HL-60 (cell line): Measurements from ENCODE around the gene FGA.

Experiments used
- DNase-seq, 2 experiments: peaks; one replicate each; pipeline ENCODE4 v3.0.0-alpha.2; 2010 to 2020; ENCODE audit warnings: low read depth in 1 of 2, low spot score in 1 of 2
- H3K27ac ChIP-seq: fragments of 250-450 bp; sonication (Bioruptor Pico); replicated peaks from 2 replicates; pipeline ENCODE4 v1.5.1; 2020; ENCODE audit warnings: mild to moderate bottlenecking, moderate library complexity
- H3K27me3 ChIP-seq: fragments of 250-450 bp; sonication (Bioruptor Pico); 2 replicates; pipeline ENCODE4 v1.5.1; 2021; ENCODE audit warnings: mild to moderate bottlenecking, moderate library complexity; ENCODE audit not compliant: insufficient read depth, poor library complexity, severe bottlenecking
- H3K4me3 ChIP-seq: replicated peaks from 2 replicates; pipeline ENCODE4 v1.5.1; 2011; ENCODE audit warnings: mild to moderate bottlenecking, control low read depth, low read length; ENCODE audit not compliant: insufficient read depth
- GABPA ChIP-seq: IDR thresholded peaks from 2 replicates; pipeline ENCODE4 v1.6.1; 2012; ENCODE audit warnings: low read depth
- POLR2AphosphoS5 ChIP-seq: IDR thresholded peaks from 2 replicates; pipeline ENCODE4 v1.6.1; 2012; ENCODE audit warnings: low read depth
- SPI1 ChIP-seq: IDR thresholded peaks from 2 replicates; pipeline ENCODE4 v1.6.1; 2012; ENCODE audit warnings: low read depth, mild to moderate bottlenecking, borderline replicate concordance
- TF ChIP-seq, protein P1 (sequence below): IDR thresholded peaks from one replicate; pipeline ENCODE4 v1.5.1; 2011; ENCODE audit warnings: low read length, control low read depth, inconsistent platforms; ENCODE audit not compliant: insufficient read depth
- TF ChIP-seq, protein P2 (sequence below): IDR thresholded peaks from 2 replicates; pipeline ENCODE4 v1.6.1; 2012; ENCODE audit warnings: low read depth; ENCODE audit not compliant: insufficient replicate concordance

Gene FGA

DNA sequence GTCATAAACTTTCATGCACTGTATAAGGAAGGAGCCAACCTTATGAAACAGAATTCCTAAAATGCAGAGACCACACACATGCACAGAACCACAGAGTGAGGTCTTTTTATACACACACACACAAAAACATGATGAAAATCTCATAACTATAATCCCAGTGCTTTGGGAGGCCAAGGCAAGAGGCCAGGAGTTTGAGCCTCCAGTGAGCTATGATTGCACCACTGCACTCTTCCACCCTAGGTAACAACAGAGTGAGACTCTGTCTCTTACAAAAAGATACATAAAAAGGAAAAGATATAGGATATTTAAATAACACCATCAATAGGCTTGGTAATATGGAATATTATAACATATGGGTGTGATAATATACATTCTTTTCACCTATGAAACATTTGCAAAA is 10.6 kb downstream of the FGA start:
- TF ChIP-seq GABPA (no peak), POLR2AphosphoS5 (no peak), SPI1 (no peak)
- TF ChIP-seq, protein P1, sequence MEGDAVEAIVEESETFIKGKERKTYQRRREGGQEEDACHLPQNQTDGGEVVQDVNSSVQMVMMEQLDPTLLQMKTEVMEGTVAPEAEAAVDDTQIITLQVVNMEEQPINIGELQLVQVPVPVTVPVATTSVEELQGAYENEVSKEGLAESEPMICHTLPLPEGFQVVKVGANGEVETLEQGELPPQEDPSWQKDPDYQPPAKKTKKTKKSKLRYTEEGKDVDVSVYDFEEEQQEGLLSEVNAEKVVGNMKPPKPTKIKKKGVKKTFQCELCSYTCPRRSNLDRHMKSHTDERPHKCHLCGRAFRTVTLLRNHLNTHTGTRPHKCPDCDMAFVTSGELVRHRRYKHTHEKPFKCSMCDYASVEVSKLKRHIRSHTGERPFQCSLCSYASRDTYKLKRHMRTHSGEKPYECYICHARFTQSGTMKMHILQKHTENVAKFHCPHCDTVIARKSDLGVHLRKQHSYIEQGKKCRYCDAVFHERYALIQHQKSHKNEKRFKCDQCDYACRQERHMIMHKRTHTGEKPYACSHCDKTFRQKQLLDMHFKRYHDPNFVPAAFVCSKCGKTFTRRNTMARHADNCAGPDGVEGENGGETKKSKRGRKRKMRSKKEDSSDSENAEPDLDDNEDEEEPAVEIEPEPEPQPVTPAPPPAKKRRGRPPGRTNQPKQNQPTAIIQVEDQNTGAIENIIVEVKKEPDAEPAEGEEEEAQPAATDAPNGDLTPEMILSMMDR, result no peak
- TF ChIP-seq, protein P2, sequence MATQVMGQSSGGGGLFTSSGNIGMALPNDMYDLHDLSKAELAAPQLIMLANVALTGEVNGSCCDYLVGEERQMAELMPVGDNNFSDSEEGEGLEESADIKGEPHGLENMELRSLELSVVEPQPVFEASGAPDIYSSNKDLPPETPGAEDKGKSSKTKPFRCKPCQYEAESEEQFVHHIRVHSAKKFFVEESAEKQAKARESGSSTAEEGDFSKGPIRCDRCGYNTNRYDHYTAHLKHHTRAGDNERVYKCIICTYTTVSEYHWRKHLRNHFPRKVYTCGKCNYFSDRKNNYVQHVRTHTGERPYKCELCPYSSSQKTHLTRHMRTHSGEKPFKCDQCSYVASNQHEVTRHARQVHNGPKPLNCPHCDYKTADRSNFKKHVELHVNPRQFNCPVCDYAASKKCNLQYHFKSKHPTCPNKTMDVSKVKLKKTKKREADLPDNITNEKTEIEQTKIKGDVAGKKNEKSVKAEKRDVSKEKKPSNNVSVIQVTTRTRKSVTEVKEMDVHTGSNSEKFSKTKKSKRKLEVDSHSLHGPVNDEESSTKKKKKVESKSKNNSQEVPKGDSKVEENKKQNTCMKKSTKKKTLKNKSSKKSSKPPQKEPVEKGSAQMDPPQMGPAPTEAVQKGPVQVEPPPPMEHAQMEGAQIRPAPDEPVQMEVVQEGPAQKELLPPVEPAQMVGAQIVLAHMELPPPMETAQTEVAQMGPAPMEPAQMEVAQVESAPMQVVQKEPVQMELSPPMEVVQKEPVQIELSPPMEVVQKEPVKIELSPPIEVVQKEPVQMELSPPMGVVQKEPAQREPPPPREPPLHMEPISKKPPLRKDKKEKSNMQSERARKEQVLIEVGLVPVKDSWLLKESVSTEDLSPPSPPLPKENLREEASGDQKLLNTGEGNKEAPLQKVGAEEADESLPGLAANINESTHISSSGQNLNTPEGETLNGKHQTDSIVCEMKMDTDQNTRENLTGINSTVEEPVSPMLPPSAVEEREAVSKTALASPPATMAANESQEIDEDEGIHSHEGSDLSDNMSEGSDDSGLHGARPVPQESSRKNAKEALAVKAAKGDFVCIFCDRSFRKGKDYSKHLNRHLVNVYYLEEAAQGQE, result no peak
- DNase-seq, result no peak

DNA sequence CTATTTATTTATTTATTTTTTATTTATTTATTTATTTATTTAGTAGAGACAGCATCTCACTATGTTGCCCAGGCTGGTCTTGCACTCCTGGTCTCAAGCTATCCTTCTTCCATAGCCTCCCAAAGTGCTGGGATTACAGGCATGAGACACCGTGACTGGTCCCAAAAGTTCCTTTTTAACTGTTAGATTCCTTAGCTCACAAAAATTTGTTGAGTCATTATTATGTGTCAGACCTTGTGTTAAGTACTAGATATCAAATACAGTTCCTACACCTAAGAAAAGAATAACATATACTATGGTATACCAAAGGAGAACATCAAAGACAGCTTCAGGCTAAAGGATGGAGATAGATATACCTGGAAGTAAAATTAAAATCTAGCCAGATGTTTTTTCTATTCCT is 11.6 kb downstream of the FGA start:
- Histone ChIP-seq H3K4me3 (no peak overlapping the region), H3K27me3 (no peaks in the 10 kb centered on the region), H3K27ac (no peak overlapping the region)
- DNase-seq, result no peak
- TF ChIP-seq, protein P2, result no peak
- TF ChIP-seq SPI1 (no peak), POLR2AphosphoS5 (no peak), GABPA (no peak)
- TF ChIP-seq, protein P1, result no peak

More for the DNA sequence above, 10.6 kb downstream of the FGA start:
- Histone ChIP-seq H3K27ac (no peak overlapping the region), H3K27me3 (no peaks in the 10 kb centered on the region), H3K4me3 (no peak overlapping the region)

DNA sequence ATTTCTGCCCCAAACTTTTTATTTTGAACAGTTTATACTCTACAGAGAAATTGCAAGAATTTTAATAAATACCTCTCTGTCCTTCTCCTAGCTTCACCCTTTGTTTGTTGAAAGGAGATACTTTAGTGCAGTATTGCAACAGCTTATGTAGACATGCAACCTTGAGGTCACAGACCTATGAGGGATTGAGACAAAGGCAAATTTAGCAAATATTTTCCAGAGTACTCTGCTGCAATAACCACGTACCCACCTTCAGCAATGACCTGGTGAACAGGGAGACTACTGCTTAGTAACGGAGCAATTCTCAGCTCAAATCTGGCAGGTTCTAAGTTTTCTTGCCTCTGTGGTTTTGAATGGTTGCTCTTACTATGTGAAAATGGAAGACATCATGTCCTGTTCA is 13.2 kb downstream of the FGA start:
- Histone ChIP-seq H3K27ac (no peak overlapping the region), H3K27me3 (no peaks in the 10 kb centered on the region), H3K4me3 (no peak overlapping the region)
- TF ChIP-seq, protein P1, result no peak
- no peak for TF ChIP-seq POLR2AphosphoS5
- TF ChIP-seq, protein P2, result no peak
- TF ChIP-seq SPI1, result no peak
- no peak for TF ChIP-seq GABPA
- no peak for DNase-seq
